GM18951 (cell line): ENCODE data around the gene KRTAP5-4.

Source experiments
- POLR2A ChIP-seq: IDR thresholded peaks from 4 replicates; pipeline ENCODE4 v1.6.1; 2011; ENCODE audit warnings: mild to moderate bottlenecking; ENCODE audit not compliant: insufficient read length, insufficient read depth; ENCODE audit errors: extremely low read depth
- in situ Hi-C: fragments of 300-500 bp; cut with MboI; formaldehyde crosslinking; loops from one replicate; pipeline ENCODE4 v1.12.0; 2022; ENCODE audit warnings: low sequenced_read_pairs, mixed read lengths, inconsistent platforms; ENCODE audit not compliant: unreplicated experiment

KRTAP5-4 gene

GRCh38 chr11:1659506-1659905 is 37.6 kb upstream of the KRTAP5-4 start:
- in situ Hi-C loops, result no loop called here

GRCh38 chr11:1656670-1657069 is 34.7 kb upstream of the KRTAP5-4 start:
- in situ Hi-C loops, result no loop called here
- TF ChIP-seq POLR2A, result no peak

More at GRCh38 chr11:1659506-1659905, 37.6 kb upstream of the KRTAP5-4 start:
- TF ChIP-seq POLR2A, result no peak

GRCh38 chr11:1656061-1656441 is 34.1 kb upstream of the KRTAP5-4 start:
- in situ Hi-C loops, result no loop called here
- TF ChIP-seq POLR2A, result no peak

- no peak for TF ChIP-seq POLR2A
These were observed 33.5 kb upstream of the KRTAP5-4 start for GRCh38 chr11:1655168-1656060.

GRCh38 chr11:1654388-1655167 is 32.6 kb upstream of the KRTAP5-4 start:
- in situ Hi-C loops, result no loop called here
- TF ChIP-seq POLR2A, result no peak

More at GRCh38 chr11:1655168-1656060, 33.5 kb upstream of the KRTAP5-4 start:
- in situ Hi-C loops, result no loop called here

GRCh38 chr11:1653541-1654387 is 31.8 kb upstream of the KRTAP5-4 start:
- in situ Hi-C loops, result no loop called here
- no peak for TF ChIP-seq POLR2A

- in situ Hi-C loops, result no loop called here
- TF ChIP-seq POLR2A, result no peak
These were observed 31.0 kb upstream of the KRTAP5-4 start for GRCh38 chr11:1652771-1653540.

- TF ChIP-seq POLR2A, result no peak
- in situ Hi-C loops, result no loop called here
These were observed 30.5 kb upstream of the KRTAP5-4 start for GRCh38 chr11:1652442-1652770.

GRCh38 chr11:1652026-1652425 is 30.1 kb upstream of the KRTAP5-4 start:
- in situ Hi-C loops, result no loop called here

GRCh38 chr11:1651411-1651980 is 29.6 kb upstream of the KRTAP5-4 start:
- TF ChIP-seq POLR2A, result no peak
- in situ Hi-C loops, result no loop called here

More at GRCh38 chr11:1652026-1652425, 30.1 kb upstream of the KRTAP5-4 start:
- no peak for TF ChIP-seq POLR2A

GRCh38 chr11:1650918-1651262 is 29.0 kb upstream of the KRTAP5-4 start:
- TF ChIP-seq POLR2A, result no peak
- in situ Hi-C loops, result no loop called here
